B cell (primary cell): ENCODE measurements around the gene BORCS8. TPM values are rescaled to one million over a fixed set of nuclear protein-coding genes. Genes with fewer than 3 reads are reported as not detected.

Experiments
- ATAC-seq: fragments of 200-7000 bp; cut with Tn5 transposase; one replicate; pipeline ENCODE4 v1.10.0; 2021; ENCODE audit warnings: low read depth, mild to moderate bottlenecking, moderate number of reproducible peaks, moderate library complexity
- CTCF ChIA-PET: fragments of 350-600 bp; sonication (Branson Sonifier 250); formaldehyde crosslinking; loops from one replicate; lab custom pipeline; 2021; ENCODE audit warnings: antibody characterized with exemption, inconsistent platforms; lab: Charles Lee
- POLR2A ChIA-PET: fragments of 350-600 bp; sonication (Branson Sonifier 250); formaldehyde crosslinking; loops from one replicate; lab custom pipeline; 2021; ENCODE audit warnings: antibody characterized with exemption; lab: Charles Lee
- DNase-seq: peaks from one replicate; pipeline ENCODE4 v3.0.0; 2013
- H2AFZ ChIP-seq: 2 replicates; pipeline ENCODE4 v1.6.1; 2012; ENCODE audit warnings: mild to moderate bottlenecking, low read depth, low read length; ENCODE audit not compliant: insufficient read depth, poor library complexity, severe bottlenecking
- H3K27ac ChIP-seq, 2 donors: 1 replicate in 1 of 2; 2 replicates in 1 of 2; pipeline ENCODE4 v1.5.1; 2012 to 2013; ENCODE audit warnings: low read length in 2 of 2, mild to moderate bottlenecking in 2 of 2, moderate library complexity in 1 of 2
- H3K27me3 ChIP-seq, 4 experiments: fragments of 200-600 bp in 1 of 4; sonication (generic) in 1 of 4; replicated peaks in 1 of 4; 1 replicate in 2 of 4; 2 replicates in 2 of 4; pipeline versions ENCODE4 v1.6.1 to v1.7.0; 2013 to 2016; ENCODE audit warnings: low read length in 3 of 4, mild to moderate bottlenecking in 2 of 4, mixed read lengths in 1 of 4, moderate library complexity in 1 of 4; ENCODE audit not compliant: insufficient read depth in 4 of 4, control insufficient read depth in 3 of 4; ENCODE audit errors: control extremely low read depth in 1 of 4
- H3K36me3 ChIP-seq, 2 experiments: replicated peaks in 1 of 2; 1 replicate in 1 of 2; 2 replicates in 1 of 2; pipeline versions ENCODE4 v1.6.1 to v1.7.1; 2013; ENCODE audit warnings: low read length in 1 of 2; ENCODE audit not compliant: insufficient read depth in 2 of 2, control insufficient read depth in 1 of 2; ENCODE audit errors: control extremely low read depth in 1 of 2, extremely low read depth in 1 of 2
- H3K4me1 ChIP-seq, 2 donors: fragments of 200-600 bp in 1 of 2; sonication (generic) in 1 of 2; 1 replicate in 1 of 2; 2 replicates in 1 of 2; pipeline versions ENCODE4 v1.5.1 to v1.6.1; 2013 to 2017; ENCODE audit warnings: low read length in 2 of 2; ENCODE audit not compliant: control insufficient read depth in 2 of 2, insufficient read depth in 2 of 2
- H3K4me2 ChIP-seq: replicated peaks from 2 replicates; pipeline ENCODE3; 2012; ENCODE audit warnings: mild to moderate bottlenecking, low read depth, low read length; ENCODE audit not compliant: poor library complexity, severe bottlenecking
- H3K4me3 ChIP-seq, 5 experiments: fragments of 200-600 bp in 1 of 5; sonication (generic) in 1 of 5; 1 replicate in 3 of 5; 2 replicates in 2 of 5; pipeline versions ENCODE4 v1.5.1 to v1.7.0; 2011 to 2016; ENCODE audit warnings: low read length in 4 of 5, mild to moderate bottlenecking in 4 of 5, low read depth in 2 of 5, control low read depth in 1 of 5, moderate library complexity in 1 of 5; ENCODE audit not compliant: insufficient read depth in 1 of 5; ENCODE audit errors: control extremely low read depth in 1 of 5, extremely low read depth in 1 of 5
- H3K79me2 ChIP-seq: fragments of 200-600 bp; sonication (generic); one replicate; pipeline ENCODE4 v1.6.0; 2016; ENCODE audit warnings: low read length; ENCODE audit not compliant: control insufficient read depth, insufficient read depth
- H3K9ac ChIP-seq: fragments of 200-600 bp; sonication (generic); 2 replicates; pipeline ENCODE4 v1.6.1; 2017; ENCODE audit warnings: mild to moderate bottlenecking, low read length, moderate library complexity
- H3K9me3 ChIP-seq, 3 donors: one replicate each; pipeline versions ENCODE4 v1.6.1 to v1.7.1; 2013; ENCODE audit warnings: low read length in 2 of 3; ENCODE audit not compliant: control insufficient read depth in 2 of 3, insufficient read depth in 1 of 3; ENCODE audit errors: control extremely low read depth in 1 of 3
- H4K20me1 ChIP-seq: 2 replicates; pipeline ENCODE4 v1.6.0; 2012; ENCODE audit warnings: mild to moderate bottlenecking, low read length; ENCODE audit not compliant: insufficient read depth, control insufficient read depth, poor library complexity, severe bottlenecking
- H3K27ac Mint-ChIP-seq: one replicate; pipeline ENCODE4 v1.8.0; 2021; ENCODE audit warnings: mixed read lengths
- H3K27me3 Mint-ChIP-seq: one replicate; pipeline ENCODE4 v1.8.0; 2021; ENCODE audit warnings: mixed read lengths
- H3K4me1 Mint-ChIP-seq: one replicate; pipeline ENCODE4 v1.8.0; 2021; ENCODE audit warnings: mixed read lengths
- H3K4me3 Mint-ChIP-seq: one replicate; pipeline ENCODE4 v1.8.0; 2021; ENCODE audit warnings: mixed read lengths
- H3K9me3 Mint-ChIP-seq: one replicate; pipeline ENCODE4 v1.8.0; 2022; ENCODE audit warnings: mixed read lengths; ENCODE audit not compliant: insufficient read depth
- CTCF ChIP-seq: fragments of 200-600 bp; IDR thresholded peaks from one replicate; pipeline ENCODE4 v1.8.0; 2022; ENCODE audit warnings: antibody characterized with exemption, mild to moderate bottlenecking
- EZH2 ChIP-seq: IDR thresholded peaks from 2 replicates; pipeline ENCODE4 v1.6.1; 2012; ENCODE audit warnings: borderline replicate concordance, low read depth, mild to moderate bottlenecking, moderate library complexity, low read length; ENCODE audit not compliant: insufficient read depth, poor library complexity, severe bottlenecking
- WGBS: methylation state at CpG from one replicate; pipeline ENCODE4 v1.1.5; 2013; ENCODE audit warnings: missing lambda C conversion rate; ENCODE audit not compliant: insufficient coverage; 5-methylcytosine and 5-hydroxymethylcytosine counted together
- intact Hi-C: fragments of 100-400 bp; cut with micrococcal nuclease; formaldehyde crosslinking; loops from one replicate; pipeline ENCODE4 v1.10.0; 2022
- polyA minus RNA-seq: library from RNA; depleted of rRNA, polyadenylated mRNA; stranded (reverse); fragments of >200 nt; gene quantifications from 2 replicates; pipeline ENCODE4 v1.2.3, GENCODE V29; 2012
- polyA plus RNA-seq: library from polyadenylated mRNA; depleted of rRNA; stranded (reverse); fragments of >200 nt; gene quantifications from 2 replicates; pipeline ENCODE4 v1.2.3, GENCODE V29; 2012
- total RNA-seq, 2 donors: library from RNA; stranded (reverse); fragments of 120-200 nt in 1 of 2; gene quantifications; 1 replicate in 1 of 2; 2 replicates in 1 of 2; pipeline versions ENCODE4 v1.2.3 to v1.2.4, GENCODE V29; 2013 to 2022

BORCS8 gene
- total RNA-seq (62.3 and 63.1 TPM in 2 replicates), polyA plus RNA-seq (29.5 and 37.6 TPM in 2 replicates), polyA minus RNA-seq (30.0 and 30.9 TPM in 2 replicates)
- total RNA-seq (2013) = 14.0 TPM

- no peaks in the 10 kb centered on the region for H3K27me3 ChIP-seq
- Mint-ChIP-seq H3K27me3 (no peaks in the 10 kb centered on the region), H3K4me3 (peak within 1 kb of the TSS; percentile 97), H3K27ac (peak within 1 kb of the TSS; percentile 98), H3K9me3 (no peaks in the 10 kb centered on the region), H3K4me1 (peaks cover 48% of the 10 kb centered on the region)
- H2AFZ ChIP-seq = peak within 1 kb of the TSS; percentile 94
- H3K9ac ChIP-seq = peak within 1 kb of the TSS; percentile 98
- ATAC-seq (peak; percentile 90), DNase-seq (peak; percentile 99)
- CTCF ChIA-PET = interaction anchor here (0.5 to 1.3 kb wide), 8 partner anchors 10 to 57 kb away, joined by 3 to 4 read pairs (median 3); partner anchors contain the start of gene NR2C2AP
- peak within 1 kb of the TSS; percentile 87 for H3K4me2 ChIP-seq
- H4K20me1 ChIP-seq = peaks cover 13% of the 10 kb centered on the region
- H3K9me3 ChIP-seq = no peaks in the 10 kb centered on the region
- 0% methylated on average over 41 of the region's 53 CpGs for WGBS
- POLR2A ChIA-PET = interaction anchor here (0.6 to 2.6 kb wide), 6 partner anchors 11 to 1787 kb away, joined by 3 to 14 read pairs (median 4); partner anchors contain the start of genes MAU2, NR2C2AP and SLC25A42
- TF ChIP-seq CTCF (no peak), EZH2 (no peak)
- H3K79me2 ChIP-seq = peaks cover 57% of the 10 kb centered on the region
- peak within 1 kb of the TSS; percentile 69 to 99 (median 93) for H3K4me3 ChIP-seq
- intact Hi-C loops = loop anchor here (1.0 to 5.0 kb wide), 8 partner anchors 11 to 540 kb away; partner anchors contain the start of genes ARMC6, GATAD2A, MAU2 and NR2C2AP
- peaks cover 28 to 42% of the 10 kb centered on the region in 2 donors for H3K4me1 ChIP-seq
- H3K36me3 ChIP-seq = peaks cover 0 to 6% of the 10 kb centered on the region in 2 experiments
- H3K27ac ChIP-seq = peak within 1 kb of the TSS; percentile 99 to 100
These were observed at the start of gene BORCS8, which contains the start of gene RFXANK for GRCh38 chr19:19192078-19192882. Gene BORCS8, minus strand, starts transcription at chr19:19192152. Its CDS starts 35 bp downstream, at chr19:19192117. Gene RFXANK, plus strand, starts transcription at chr19:19192258. Its CDS starts 1,689 bp downstream, at chr19:19193947.

- no peak for DNase-seq
- no peak overlapping the region for H3K27ac ChIP-seq
- Mint-ChIP-seq H3K9me3 (peaks cover 6% of the 10 kb centered on the region), H3K27ac (no peak overlapping the region), H3K4me1 (no peaks in the 10 kb centered on the region), H3K4me3 (no peak overlapping the region), H3K27me3 (peaks cover 11% of the 10 kb centered on the region)
- intact Hi-C loops = no loop called here
- 85% methylated on average over 8 of the region's 9 CpGs for WGBS
- H3K9me3 ChIP-seq = peaks cover 1 to 19% (median 9%) of the 10 kb centered on the region in 3 donors
- no peak overlapping the region for H3K4me2 ChIP-seq
- no peaks in the 10 kb centered on the region for H4K20me1 ChIP-seq
- TF ChIP-seq EZH2 = no peak
- no peak for TF ChIP-seq CTCF
- no peaks in the 10 kb centered on the region for H3K36me3 ChIP-seq
- no peaks in the 10 kb centered on the region for H3K79me2 ChIP-seq
- ChIA-PET POLR2A (no interaction called here), CTCF (no interaction called here)
- H3K9ac ChIP-seq = no peak overlapping the region
- H3K27me3 ChIP-seq = peaks cover 0 to 12% (median 4%) of the 10 kb centered on the region in 4 experiments
- no peak for ATAC-seq
- H3K4me3 ChIP-seq = no peak overlapping the region
- H2AFZ ChIP-seq = no peak overlapping the region
- no peaks in the 10 kb centered on the region for H3K4me1 ChIP-seq
These were observed 48.5 kb upstream of the BORCS8 start for GRCh38 chr19:19240476-19240875.
